Measurements from ENCODE around the gene AUNIP.
"Not testable (repeated sequence)": the region's sequence is repeated elsewhere in the genome, so short reads cannot be mapped to it uniquely, and the experiment has no call there.

AUNIP gene

DNA sequence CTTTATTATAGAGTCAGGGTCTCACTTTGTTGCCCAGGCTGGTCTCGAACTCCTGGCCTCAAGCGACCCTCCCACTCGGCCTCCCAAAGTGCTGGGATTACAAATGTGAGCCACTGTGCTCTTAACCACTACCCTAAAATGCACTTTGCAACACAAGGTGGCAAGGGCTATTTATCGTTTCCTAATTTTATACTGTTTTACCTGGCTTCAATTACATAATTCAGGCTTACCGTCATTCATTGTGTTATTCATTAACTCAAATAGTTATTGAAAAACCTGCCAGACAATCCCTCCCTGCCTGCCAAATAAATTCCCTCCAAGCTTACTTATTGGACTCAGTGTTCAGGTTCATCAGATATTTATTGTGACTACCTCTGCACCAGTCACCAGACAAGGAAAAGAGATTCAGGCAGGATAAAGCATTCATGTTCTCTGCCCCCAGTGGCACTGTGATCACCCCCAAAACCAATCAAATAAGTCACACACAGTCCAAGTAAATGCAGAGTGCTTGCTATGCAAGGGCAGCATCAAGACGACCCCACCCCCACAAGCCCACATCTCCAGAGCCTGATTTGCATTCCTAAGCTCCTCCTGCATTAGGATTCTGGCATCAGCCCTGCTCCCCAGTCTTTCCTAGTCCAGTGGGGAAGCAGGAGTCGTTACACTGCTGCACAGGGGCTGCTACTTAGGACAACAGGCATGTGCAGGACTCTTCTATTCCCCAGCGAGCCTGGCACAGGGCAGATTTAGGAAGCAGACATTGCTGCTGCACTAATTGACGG is 8.1 kb upstream of the AUNIP start:
- DNase-seq (ENCODE audit: low read depth in 1 of 2, low spot score in 1 of 2), result no peak

GRCh38 chr1:25866288-25866687 is 7.0 kb upstream of the AUNIP start:
- DNase-seq (ENCODE audit: low read depth in 1 of 2, low spot score in 1 of 2), result no peak

DNA sequence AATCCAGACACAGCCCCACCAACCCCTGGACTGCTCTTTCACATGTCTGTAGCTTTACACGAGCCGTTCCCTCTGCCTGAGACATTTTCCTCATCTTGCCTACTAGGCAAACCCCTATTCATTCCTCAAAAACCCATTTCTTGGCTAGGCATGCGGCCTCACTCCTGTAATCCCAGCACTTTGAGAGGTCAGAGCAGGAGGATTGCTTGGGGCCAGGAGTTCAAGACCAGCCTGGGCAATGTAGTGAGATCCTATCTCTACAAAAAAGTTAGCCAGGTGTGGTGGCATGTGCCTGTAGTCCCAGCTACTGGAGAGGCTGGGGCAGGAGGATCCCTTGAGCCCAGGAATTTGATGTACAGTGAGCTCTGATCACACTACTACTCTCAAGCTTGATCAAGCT is 5.2 kb upstream of the AUNIP start:
- no peak for DNase-seq (ENCODE audit: low read depth in 1 of 2, low spot score in 1 of 2)

GRCh38 chr1:25863486-25864262 is 4.4 kb upstream of the AUNIP start:
- DNase-seq (ENCODE audit: low read depth in 1 of 2, low spot score in 1 of 2), result no peak

- DNase-seq (ENCODE audit: low read depth in 1 of 2, low spot score in 1 of 2), result no peak
Measured at GRCh38 chr1:25862785-25863485, 3.7 kb upstream of the AUNIP start.

DNA sequence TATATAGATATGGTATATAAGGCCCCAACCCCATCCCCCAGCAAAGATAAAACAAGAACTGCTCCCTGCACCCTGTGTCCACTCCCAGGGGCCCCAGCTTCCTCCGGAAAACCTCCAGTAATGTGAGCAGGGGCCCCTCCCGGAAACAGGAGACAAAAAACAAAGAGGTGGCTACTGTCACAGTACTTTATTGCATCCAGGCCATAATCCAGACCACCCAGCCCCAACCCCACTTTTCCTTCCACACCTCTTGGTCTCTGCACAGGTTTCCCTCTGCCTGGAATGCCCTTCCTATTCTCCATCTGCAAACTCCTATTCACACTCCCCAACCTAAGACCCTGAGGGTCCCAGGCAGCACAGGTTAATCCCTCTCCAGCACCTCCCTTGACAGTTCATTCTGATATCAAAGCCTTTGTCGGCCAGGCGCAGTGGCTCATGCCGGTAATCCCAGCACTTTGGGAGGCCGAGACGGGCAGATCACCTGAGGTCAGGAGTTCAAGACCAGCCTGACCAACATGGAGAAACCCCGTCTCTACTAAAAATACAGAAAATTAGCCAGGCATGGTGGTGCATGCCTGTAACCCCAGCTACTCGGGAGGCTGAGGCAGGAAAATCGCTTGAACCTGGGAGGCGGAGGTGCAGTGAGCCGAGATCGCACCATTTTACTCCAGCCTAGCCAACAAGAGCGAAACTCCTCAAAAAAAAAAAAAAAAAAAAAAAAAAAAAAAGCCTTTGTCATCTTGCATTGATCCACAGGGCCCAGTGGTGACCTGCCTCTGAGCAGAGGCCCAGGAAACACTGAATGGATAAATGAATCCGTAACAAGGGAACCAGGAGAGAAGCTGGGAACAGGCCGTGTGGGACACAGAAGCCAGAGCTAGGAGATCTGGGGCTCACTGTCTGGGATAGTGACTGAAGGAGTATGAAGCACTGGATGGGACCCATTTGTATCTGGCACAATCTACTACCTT is 2.3 kb upstream of the AUNIP start:
- no peak for DNase-seq (ENCODE audit: low read depth in 1 of 2, low spot score in 1 of 2)

- DNase-seq (ENCODE audit: low read depth in 1 of 2, low spot score in 1 of 2), result no peak
Measured at GRCh38 chr1:25858494-25858893, 763 bp downstream of the AUNIP start.

DNA sequence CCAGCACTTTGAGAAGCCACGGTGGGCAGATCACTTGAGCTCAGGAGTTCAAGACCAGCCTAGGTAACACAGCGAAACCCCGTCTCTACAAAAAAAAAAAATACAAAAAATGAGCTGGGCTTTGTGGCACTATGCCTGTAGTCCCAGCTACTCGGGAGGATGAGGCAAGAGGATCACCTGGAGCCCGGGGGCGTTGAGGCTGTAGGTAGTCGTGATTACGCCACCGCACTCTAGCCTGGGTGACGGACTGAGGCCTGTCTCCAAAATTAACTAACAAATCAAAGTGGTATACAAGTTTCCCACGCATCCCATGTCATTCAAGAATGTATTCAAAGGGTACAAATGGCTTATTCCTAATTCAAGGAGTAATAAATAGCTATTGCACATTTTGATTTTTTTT is 2.4 kb downstream of the AUNIP start:
- DNase-seq (ENCODE audit: low read depth in 1 of 2, low spot score in 1 of 2), result no peak

- DNase-seq (ENCODE audit: low read depth in 1 of 2, low spot score in 1 of 2), result no peak
Measured at GRCh38 chr1:25854554-25854953, 4.7 kb downstream of the AUNIP start.

DNA sequence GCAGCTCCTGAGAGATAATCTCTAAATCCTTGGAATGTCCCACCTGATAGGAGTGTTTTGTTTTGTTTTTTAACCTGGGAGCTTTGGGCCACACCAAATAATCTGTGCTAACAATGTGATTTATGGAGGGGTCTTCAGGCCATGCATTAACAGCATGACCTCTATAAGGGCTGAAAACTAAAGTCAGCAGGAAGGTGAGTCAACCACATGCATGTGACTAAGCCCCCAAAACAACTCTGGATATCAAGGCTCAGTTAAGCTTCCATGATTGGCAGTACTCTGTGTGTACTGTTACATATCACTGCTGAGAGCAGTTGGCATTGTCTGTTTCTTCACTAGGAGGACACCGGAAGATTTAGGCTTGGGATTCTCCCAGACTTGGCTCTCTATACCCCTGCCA is 10.7 kb downstream of the AUNIP start:
- DNase-seq (ENCODE audit: low read depth in 1 of 2, low spot score in 1 of 2), result no peak

- no peak for DNase-seq (ENCODE audit: low read depth in 1 of 2, low spot score in 1 of 2)
Measured at GRCh38 chr1:25847929-25848328, 11.3 kb downstream of the AUNIP start.

DNA sequence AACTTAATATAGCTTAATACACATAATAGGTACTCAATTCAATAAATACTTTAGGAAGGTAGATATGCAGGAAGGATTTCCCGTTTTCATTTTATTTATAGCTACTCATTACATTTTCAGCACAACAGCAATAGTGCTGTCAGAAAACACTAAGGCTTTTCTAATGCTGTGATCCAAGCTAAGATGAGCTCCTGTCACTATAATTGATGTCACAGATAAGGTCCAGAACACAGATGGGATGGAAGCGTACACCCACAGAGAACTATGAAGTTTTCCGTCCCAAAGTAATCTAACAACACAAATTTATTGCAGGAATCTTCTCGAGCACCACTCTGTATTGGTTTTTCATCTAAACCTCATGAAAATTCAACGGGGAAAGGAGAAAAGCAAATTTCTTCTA is 13.6 kb downstream of the AUNIP start:
- DNase-seq (ENCODE audit: low read depth in 1 of 2, low spot score in 1 of 2), result no peak

- DNase-seq (ENCODE audit: low read depth in 1 of 2, low spot score in 1 of 2), result no peak
Measured at GRCh38 chr1:25844536-25845337, 14.5 kb downstream of the AUNIP start.

DNA sequence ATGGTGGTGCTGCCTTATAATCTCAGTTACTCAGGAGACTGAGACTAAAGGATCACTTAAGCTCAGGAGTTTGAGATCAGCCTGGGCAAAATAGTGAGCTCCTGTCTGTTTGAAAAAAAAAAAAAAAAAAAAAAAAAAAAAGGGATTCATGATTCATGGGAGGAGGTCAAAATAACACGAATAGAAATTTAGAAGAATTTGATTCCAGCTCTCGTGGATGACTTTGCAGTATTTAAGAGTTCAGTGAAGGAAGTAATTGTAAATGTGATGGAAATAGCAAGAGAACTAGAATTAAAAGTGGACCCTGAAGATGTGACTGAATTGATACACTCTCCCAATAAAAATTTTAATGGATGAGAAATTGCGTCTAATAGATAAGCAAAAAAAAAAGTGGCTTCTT is 15.8 kb downstream of the AUNIP start:
- no peak for DNase-seq (ENCODE audit: low read depth in 1 of 2, low spot score in 1 of 2)

GRCh38 chr1:25839808-25840207 is 19.4 kb downstream of the AUNIP start:
- DNase-seq (ENCODE audit: low read depth in 1 of 2, low spot score in 1 of 2), result not testable (repeated sequence)

GRCh38 chr1:25837262-25837875 is 21.9 kb downstream of the AUNIP start:
- DNase-seq (ENCODE audit: low read depth in 1 of 2, low spot score in 1 of 2), result no peak

DNA sequence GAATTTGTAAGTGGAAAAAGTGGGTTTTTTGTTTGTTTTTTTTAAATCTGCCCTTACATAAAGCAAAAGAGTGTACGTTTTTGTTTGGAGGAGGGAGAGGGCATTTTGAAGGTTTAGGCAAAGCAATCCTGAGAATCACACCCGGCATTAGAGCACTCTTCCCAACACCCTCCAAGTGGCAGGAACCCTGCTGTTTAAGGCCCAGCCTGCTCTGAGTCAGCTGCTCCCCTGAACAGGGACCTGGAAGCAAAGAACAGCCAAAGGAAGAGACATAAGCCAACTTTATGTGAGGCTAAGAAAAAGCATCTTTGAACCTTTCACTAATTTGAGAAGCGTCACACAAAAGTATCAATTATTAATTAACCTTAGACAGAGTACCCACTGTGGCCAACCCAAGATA is 22.6 kb downstream of the AUNIP start:
- DNase-seq (ENCODE audit: low read depth in 1 of 2, low spot score in 1 of 2), result no peak

DNA sequence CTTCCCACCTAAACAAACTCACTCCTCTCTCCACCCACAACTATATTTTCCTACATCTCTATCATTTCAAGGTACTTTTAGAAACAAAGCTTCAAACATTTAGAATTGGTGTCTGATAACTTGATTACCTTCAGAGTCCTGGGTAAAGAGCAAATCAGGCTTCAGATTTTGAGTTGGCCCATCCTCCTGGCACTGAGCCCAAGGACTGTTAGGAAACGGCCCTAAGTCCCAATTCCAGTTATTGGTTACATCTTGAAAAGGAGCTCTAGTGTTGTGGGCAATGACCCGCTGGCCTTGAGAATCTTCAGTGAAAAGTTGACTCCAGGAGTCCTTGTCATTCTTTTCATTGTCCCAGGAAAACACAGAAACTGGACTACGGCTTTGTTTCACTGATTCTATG is 24.4 kb downstream of the AUNIP start:
- DNase-seq (ENCODE audit: low read depth in 1 of 2, low spot score in 1 of 2), result no peak

DNA sequence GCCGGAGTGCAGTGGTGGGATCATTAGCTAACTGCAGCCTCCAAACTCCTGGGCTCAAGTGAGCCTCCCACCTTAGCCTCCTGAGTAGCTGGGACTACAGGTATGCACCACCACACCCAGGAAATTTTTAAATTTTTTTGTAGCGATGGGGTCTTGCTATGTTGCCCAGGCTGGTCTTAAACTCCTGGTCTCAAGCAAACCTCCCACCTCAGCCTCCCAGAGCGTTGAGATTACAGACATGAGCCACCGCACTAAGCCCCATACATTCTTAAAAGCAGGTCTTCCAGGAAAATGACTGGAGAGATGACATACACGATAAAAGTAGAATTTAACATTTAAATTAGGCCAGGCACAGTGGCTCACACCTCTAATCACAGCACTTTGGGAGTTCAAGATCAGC is 26.1 kb downstream of the AUNIP start:
- no peak for DNase-seq (ENCODE audit: low read depth in 1 of 2, low spot score in 1 of 2)

All from stimulated activated CD4-positive, alpha-beta T cell treated with anti-CD3 and anti-CD28 coated beads, Interleukin-15, amount 100 ng/mL, for 1 hour (primary cell).